ENCODE measurements around the gene ALOX15B.

Gene ALOX15B

DNA sequence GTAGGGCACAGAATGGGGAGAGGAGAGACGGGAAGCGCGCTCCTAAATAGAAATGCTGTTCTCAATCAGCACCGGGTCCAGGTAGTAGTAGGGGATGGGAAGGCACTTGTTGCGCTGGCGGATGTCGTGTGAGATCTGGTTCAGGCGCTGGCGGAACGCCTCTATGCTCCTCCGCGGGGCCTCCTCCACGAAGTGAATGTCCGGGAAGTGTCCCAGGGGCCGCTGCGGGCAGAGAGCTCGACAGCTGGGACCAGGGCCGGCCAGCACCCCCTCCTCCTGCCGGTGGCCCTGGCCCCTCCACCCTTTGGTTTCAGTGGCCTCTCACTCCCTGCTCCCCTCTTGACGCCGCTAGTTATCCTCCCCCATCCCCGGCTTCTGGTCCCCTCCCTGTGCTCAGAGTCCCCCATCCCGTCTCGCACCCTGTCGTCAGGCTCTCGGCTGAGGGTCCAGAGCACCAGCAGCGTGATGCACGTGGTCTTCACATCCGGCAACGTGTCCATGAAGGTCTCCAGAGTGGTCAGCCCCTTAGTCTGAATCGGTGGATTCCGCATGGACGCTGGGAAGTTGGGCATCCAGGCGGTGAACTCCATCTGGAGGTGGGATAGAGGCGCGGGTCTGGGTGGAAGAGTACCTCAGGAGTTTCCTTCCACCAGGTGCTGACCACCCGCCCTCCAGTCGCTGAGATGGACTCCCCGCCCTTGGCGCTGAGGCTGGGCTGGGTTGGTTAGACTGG lies 34.0 kb downstream of the ALOX15B start:
- no peaks in the 10 kb centered on the region for H3K36me3 ChIP-seq (ENCODE audit: insufficient read depth, low read length)
- no peak overlapping the region for H2AFZ ChIP-seq (ENCODE audit: low read depth, low read length)
- H3K9ac ChIP-seq (ENCODE audit: low read depth, low read length) = no peak overlapping the region
- no peak overlapping the region for H3K4me3 ChIP-seq (ENCODE audit: low read depth in 1 of 2, low read length in 2 of 2)
- peaks cover 9% of the 10 kb centered on the region for H4K20me1 ChIP-seq (ENCODE audit: insufficient read depth, low read length)
- peaks cover 44% of the 10 kb centered on the region for H3K27me3 ChIP-seq (ENCODE audit: insufficient read depth, low read length, poor library complexity)
- no peak overlapping the region for H3K4me2 ChIP-seq (ENCODE audit: insufficient read depth, low read length)
- H3K79me2 ChIP-seq (ENCODE audit: insufficient read depth, low read length) = no peaks in the 10 kb centered on the region
- no peak for ATAC-seq (ENCODE audit: insufficient read depth, low read depth)
- no peak overlapping the region for H3K27ac ChIP-seq (ENCODE audit: low read length)
- DNase-seq = no peak
- H3K4me1 ChIP-seq (ENCODE audit: insufficient read depth, low read length) = peaks cover 6% of the 10 kb centered on the region
- TF ChIP-seq, protein P1, sequence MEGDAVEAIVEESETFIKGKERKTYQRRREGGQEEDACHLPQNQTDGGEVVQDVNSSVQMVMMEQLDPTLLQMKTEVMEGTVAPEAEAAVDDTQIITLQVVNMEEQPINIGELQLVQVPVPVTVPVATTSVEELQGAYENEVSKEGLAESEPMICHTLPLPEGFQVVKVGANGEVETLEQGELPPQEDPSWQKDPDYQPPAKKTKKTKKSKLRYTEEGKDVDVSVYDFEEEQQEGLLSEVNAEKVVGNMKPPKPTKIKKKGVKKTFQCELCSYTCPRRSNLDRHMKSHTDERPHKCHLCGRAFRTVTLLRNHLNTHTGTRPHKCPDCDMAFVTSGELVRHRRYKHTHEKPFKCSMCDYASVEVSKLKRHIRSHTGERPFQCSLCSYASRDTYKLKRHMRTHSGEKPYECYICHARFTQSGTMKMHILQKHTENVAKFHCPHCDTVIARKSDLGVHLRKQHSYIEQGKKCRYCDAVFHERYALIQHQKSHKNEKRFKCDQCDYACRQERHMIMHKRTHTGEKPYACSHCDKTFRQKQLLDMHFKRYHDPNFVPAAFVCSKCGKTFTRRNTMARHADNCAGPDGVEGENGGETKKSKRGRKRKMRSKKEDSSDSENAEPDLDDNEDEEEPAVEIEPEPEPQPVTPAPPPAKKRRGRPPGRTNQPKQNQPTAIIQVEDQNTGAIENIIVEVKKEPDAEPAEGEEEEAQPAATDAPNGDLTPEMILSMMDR (IDR thresholded peaks at IDR 0.05; ENCODE audit: borderline replicate concordance, extremely low read depth, low read length, poor library complexity, severe bottlenecking) = no peak
- no peak for TF ChIP-seq EZH2 (IDR thresholded peaks at IDR 0.05; ENCODE audit: borderline replicate concordance, low read depth, low read length, severe bottlenecking)
- H3K9me3 ChIP-seq (ENCODE audit: insufficient read depth, low read length, severe bottlenecking) = no peaks in the 10 kb centered on the region

DNA sequence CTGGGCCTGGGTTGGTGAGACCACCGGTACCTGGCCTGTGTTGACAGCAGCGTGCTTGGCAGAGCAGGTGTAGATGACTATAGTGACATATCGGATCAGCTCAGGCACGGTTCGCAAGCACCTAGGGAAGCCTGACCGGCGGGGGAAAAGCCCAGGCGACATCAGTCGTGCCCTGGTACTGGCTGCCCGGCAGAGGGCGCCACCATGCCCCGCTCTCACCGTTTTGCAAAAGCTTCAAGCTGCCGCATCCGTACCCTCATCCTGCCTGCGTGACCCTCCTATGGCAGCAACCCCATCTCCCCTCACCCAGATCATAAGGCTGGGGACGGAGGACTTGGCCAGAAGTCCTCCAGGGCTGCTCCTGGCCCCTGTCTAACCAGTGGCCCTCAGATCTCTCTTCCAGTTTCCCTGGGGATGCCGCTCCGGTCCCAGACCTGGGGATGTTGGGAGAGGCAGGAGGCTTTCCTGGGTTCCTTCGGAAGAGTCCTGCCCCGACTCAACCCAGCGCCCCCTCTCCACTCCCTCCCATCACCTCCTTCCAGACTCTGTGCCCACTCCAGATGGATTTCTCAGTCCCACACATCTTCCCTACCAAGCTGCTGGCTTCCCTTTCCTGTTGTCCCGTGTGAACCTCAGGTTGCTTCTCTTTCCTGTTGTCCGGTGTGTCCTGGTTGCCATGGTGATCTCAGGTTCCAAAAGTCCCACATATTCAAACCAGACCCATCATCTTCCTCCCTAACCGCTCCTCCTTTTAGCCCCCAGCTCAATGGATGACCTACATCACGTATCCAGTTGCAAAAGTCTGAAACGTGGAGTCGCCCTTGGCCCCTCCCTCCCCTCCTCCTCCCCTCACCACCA lies 35.0 kb downstream of the ALOX15B start:
- H2AFZ ChIP-seq (ENCODE audit: low read depth, low read length) = no peak overlapping the region; the same call in 1 of the 2 replicates
- H3K9ac ChIP-seq (ENCODE audit: low read depth, low read length) = no peak overlapping the region
- H3K27me3 ChIP-seq (ENCODE audit: insufficient read depth, low read length, poor library complexity) = peaks cover 43% of the 10 kb centered on the region
- peak overlapping the region; percentile 10; the same call in 1 of the 2 replicates for H3K4me2 ChIP-seq (ENCODE audit: insufficient read depth, low read length)
- H3K4me3 ChIP-seq (ENCODE audit: low read depth in 1 of 2, low read length in 2 of 2) = no peak overlapping the region
- H4K20me1 ChIP-seq (ENCODE audit: insufficient read depth, low read length) = peaks cover 9% of the 10 kb centered on the region
- H3K9me3 ChIP-seq (ENCODE audit: insufficient read depth, low read length, severe bottlenecking) = no peaks in the 10 kb centered on the region
- TF ChIP-seq, protein P1 (IDR thresholded peaks at IDR 0.05; ENCODE audit: borderline replicate concordance, extremely low read depth, low read length, poor library complexity, severe bottlenecking) = peak; percentile 92
- no peak for TF ChIP-seq EZH2 (IDR thresholded peaks at IDR 0.05; ENCODE audit: borderline replicate concordance, low read depth, low read length, severe bottlenecking)
- no peaks in the 10 kb centered on the region for H3K79me2 ChIP-seq (ENCODE audit: insufficient read depth, low read length)
- DNase-seq = peak; percentile 75
- no peaks in the 10 kb centered on the region for H3K36me3 ChIP-seq (ENCODE audit: insufficient read depth, low read length)
- no peak overlapping the region for H3K27ac ChIP-seq (ENCODE audit: low read length)
- ATAC-seq (ENCODE audit: insufficient read depth, low read depth) = peak; percentile 92
- peaks cover 6% of the 10 kb centered on the region for H3K4me1 ChIP-seq (ENCODE audit: insufficient read depth, low read length)

DNA sequence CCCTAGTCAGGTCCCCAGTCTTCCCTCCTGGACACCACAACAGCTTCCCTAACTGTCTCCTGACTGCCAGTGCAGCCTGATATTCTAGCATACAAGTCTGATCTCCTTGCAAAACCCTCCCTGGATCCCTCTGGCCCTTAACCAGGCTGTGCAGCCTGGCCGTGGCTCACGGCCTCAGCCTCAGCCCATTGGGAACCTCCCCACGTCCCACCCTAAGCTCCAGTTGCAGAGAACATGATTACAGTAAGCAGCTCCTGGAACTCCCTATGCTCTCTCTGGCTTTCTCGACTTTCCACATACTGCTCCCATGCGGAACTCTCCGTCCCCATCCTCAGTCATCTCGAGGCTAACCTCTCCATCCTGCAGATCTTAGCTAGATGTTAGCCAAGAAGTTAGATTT lies 35.7 kb downstream of the ALOX15B start:
- DNase-seq (no peak), ATAC-seq (ENCODE audit: insufficient read depth, low read depth) (no peak)
- no peak overlapping the region for H2AFZ ChIP-seq (ENCODE audit: low read depth, low read length)
- H3K9me3 ChIP-seq (ENCODE audit: insufficient read depth, low read length, severe bottlenecking) = no peaks in the 10 kb centered on the region
- no peak overlapping the region for H3K9ac ChIP-seq (ENCODE audit: low read depth, low read length)
- no peak overlapping the region for H3K4me3 ChIP-seq (ENCODE audit: low read depth in 1 of 2, low read length in 2 of 2)
- no peak overlapping the region for H3K27ac ChIP-seq (ENCODE audit: low read length)
- no peak overlapping the region for H3K4me2 ChIP-seq (ENCODE audit: insufficient read depth, low read length)
- H4K20me1 ChIP-seq (ENCODE audit: insufficient read depth, low read length) = peaks cover 9% of the 10 kb centered on the region
- H3K4me1 ChIP-seq (ENCODE audit: insufficient read depth, low read length) = peaks cover 11% of the 10 kb centered on the region
- peaks cover 44% of the 10 kb centered on the region for H3K27me3 ChIP-seq (ENCODE audit: insufficient read depth, low read length, poor library complexity)
- no peaks in the 10 kb centered on the region for H3K79me2 ChIP-seq (ENCODE audit: insufficient read depth, low read length)
- TF ChIP-seq, protein P1 (IDR thresholded peaks at IDR 0.05; ENCODE audit: borderline replicate concordance, extremely low read depth, low read length, poor library complexity, severe bottlenecking) = no peak
- TF ChIP-seq EZH2 (IDR thresholded peaks at IDR 0.05; ENCODE audit: borderline replicate concordance, low read depth, low read length, severe bottlenecking) = no peak
- H3K36me3 ChIP-seq (ENCODE audit: insufficient read depth, low read length) = no peaks in the 10 kb centered on the region

All from DND-41 (cell line).